ENCODE measurements around the gene ANKRD7.

GRCh38 chr7:118214833-118215182 lies 9.7 kb upstream of the ANKRD7 start:
- TF ChIP-seq, protein P1, sequence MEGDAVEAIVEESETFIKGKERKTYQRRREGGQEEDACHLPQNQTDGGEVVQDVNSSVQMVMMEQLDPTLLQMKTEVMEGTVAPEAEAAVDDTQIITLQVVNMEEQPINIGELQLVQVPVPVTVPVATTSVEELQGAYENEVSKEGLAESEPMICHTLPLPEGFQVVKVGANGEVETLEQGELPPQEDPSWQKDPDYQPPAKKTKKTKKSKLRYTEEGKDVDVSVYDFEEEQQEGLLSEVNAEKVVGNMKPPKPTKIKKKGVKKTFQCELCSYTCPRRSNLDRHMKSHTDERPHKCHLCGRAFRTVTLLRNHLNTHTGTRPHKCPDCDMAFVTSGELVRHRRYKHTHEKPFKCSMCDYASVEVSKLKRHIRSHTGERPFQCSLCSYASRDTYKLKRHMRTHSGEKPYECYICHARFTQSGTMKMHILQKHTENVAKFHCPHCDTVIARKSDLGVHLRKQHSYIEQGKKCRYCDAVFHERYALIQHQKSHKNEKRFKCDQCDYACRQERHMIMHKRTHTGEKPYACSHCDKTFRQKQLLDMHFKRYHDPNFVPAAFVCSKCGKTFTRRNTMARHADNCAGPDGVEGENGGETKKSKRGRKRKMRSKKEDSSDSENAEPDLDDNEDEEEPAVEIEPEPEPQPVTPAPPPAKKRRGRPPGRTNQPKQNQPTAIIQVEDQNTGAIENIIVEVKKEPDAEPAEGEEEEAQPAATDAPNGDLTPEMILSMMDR (IDR thresholded peaks at IDR 0.05) = no peak
- TF ChIP-seq POLR2A (IDR thresholded peaks at IDR 0.05) = no peak
